ENCODE measurements around the gene MEG3.

The MEG3 gene

GRCh38 chr14:100903672-100904185, 77.8 kb downstream of the MEG3 start, which contains the start of gene RTL1:
Gene RTL1, minus strand, starts transcription at chr14:100903722. Its CDS starts 18,934 bp downstream, at chr14:100884788.
- Histone ChIP-seq H3K9ac (ENCODE audit: low read length) (no peak within 1 kb of the TSS), H2AFZ (ENCODE audit: low read depth, low read length, severe bottlenecking) (no peak within 1 kb of the TSS), H3K9me2 (replicated peaks; ENCODE audit: insufficient read depth, low read length) (no peaks in the 10 kb centered on the region), H3K36me3 (ENCODE audit: low read length) (no peaks in the 10 kb centered on the region), H3K4me3 (ENCODE audit: insufficient read depth, low read length, poor library complexity, severe bottlenecking) (no peak within 1 kb of the TSS), H3K27me3 (ENCODE audit: low read length) (no peaks in the 10 kb centered on the region), H3K79me2 (ENCODE audit: insufficient read depth, low read length) (no peaks in the 10 kb centered on the region), H3F3A (ENCODE audit: insufficient read depth) (no peaks in the 10 kb centered on the region), H3K4me2 (ENCODE audit: low read depth, low read length, poor library complexity, severe bottlenecking) (no peak within 1 kb of the TSS), H4K20me1 (ENCODE audit: low read depth, low read length) (no peaks in the 10 kb centered on the region), H3K9me3 (ENCODE audit: insufficient read depth, low read length) (no peaks in the 10 kb centered on the region), H3K27ac (ENCODE audit: low read depth, low read length) (no peak within 1 kb of the TSS)
- TF ChIP-seq CTCF (IDR thresholded peaks at IDR 0.05; ENCODE audit: insufficient read depth, low read length, poor library complexity, severe bottlenecking) = no peak
- TF ChIP-seq EZH2phosphoT487 (conservative IDR thresholded peaks at IDR 0.05; ENCODE audit: low read length) = no peak

DNA sequence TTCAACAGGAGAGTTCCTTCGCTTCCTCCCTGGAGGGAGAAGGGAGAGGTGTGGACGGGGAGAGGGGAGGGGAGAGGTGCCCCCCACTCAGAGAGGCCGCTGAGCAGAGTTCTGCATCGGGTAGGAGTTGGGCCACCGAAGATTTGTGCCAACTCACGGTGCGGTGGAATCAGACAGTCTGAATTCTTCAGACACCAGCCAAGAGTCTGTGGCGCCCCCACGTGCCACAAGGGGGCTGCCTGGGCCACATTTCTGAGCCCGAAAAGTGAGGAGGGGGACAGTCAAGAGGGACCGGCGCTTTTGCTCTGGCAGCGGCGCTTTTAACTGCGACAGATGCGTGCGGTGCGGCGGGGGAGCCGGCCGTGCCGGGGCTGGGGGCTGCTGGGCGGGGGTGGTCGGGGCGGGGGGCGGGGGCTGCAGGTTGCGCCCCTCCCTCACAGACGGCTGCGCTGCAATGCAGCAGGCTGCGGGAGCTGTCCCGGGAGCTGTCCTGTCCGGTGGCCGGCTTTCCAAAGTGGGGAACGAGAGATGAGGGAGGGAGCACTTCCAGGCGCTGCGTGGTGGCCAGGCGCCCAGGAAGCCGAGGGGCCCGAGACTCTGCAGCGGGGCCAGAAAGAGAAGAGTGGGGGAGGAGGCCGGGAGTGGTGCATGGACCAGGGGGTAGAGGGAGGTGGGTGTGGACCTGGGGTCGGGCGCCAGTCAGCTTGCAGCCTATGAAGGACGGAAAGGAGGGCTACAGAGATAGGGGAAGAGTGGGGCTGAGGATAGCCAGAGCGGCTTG, 78.6 kb downstream of the MEG3 start:
- Histone ChIP-seq H3K9ac (ENCODE audit: low read length) (no peak overlapping the region), H3K9me2 (replicated peaks; ENCODE audit: insufficient read depth, low read length) (no peaks in the 10 kb centered on the region), H3K27me3 (ENCODE audit: low read length) (no peaks in the 10 kb centered on the region), H3K4me2 (ENCODE audit: low read depth, low read length, poor library complexity, severe bottlenecking) (no peak overlapping the region), H3K36me3 (ENCODE audit: low read length) (no peaks in the 10 kb centered on the region), H3K79me2 (ENCODE audit: insufficient read depth, low read length) (no peaks in the 10 kb centered on the region), H3F3A (ENCODE audit: insufficient read depth) (no peaks in the 10 kb centered on the region), H2AFZ (ENCODE audit: low read depth, low read length, severe bottlenecking) (no peak overlapping the region), H3K4me3 (ENCODE audit: insufficient read depth, low read length, poor library complexity, severe bottlenecking) (no peak overlapping the region), H3K9me3 (ENCODE audit: insufficient read depth, low read length) (no peaks in the 10 kb centered on the region), H3K27ac (ENCODE audit: low read depth, low read length) (no peak overlapping the region), H4K20me1 (ENCODE audit: low read depth, low read length) (no peaks in the 10 kb centered on the region)
- TF ChIP-seq CTCF (IDR thresholded peaks at IDR 0.05; ENCODE audit: insufficient read depth, low read length, poor library complexity, severe bottlenecking) (no peak), EZH2phosphoT487 (conservative IDR thresholded peaks at IDR 0.05; ENCODE audit: low read length) (no peak)

GRCh38 chr14:100905166-100905565, 79.2 kb downstream of the MEG3 start:
- Histone ChIP-seq H3F3A (ENCODE audit: insufficient read depth) (no peaks in the 10 kb centered on the region), H3K9me2 (replicated peaks; ENCODE audit: insufficient read depth, low read length) (no peaks in the 10 kb centered on the region), H3K4me2 (ENCODE audit: low read depth, low read length, poor library complexity, severe bottlenecking) (no peak overlapping the region), H3K4me3 (ENCODE audit: insufficient read depth, low read length, poor library complexity, severe bottlenecking) (no peak overlapping the region), H3K27me3 (ENCODE audit: low read length) (no peaks in the 10 kb centered on the region), H4K20me1 (ENCODE audit: low read depth, low read length) (no peaks in the 10 kb centered on the region), H3K27ac (ENCODE audit: low read depth, low read length) (no peak overlapping the region), H3K9me3 (ENCODE audit: insufficient read depth, low read length) (no peaks in the 10 kb centered on the region), H2AFZ (ENCODE audit: low read depth, low read length, severe bottlenecking) (no peak overlapping the region), H3K79me2 (ENCODE audit: insufficient read depth, low read length) (no peaks in the 10 kb centered on the region), H3K36me3 (ENCODE audit: low read length) (no peaks in the 10 kb centered on the region), H3K9ac (ENCODE audit: low read length) (no peak overlapping the region)
- TF ChIP-seq CTCF (IDR thresholded peaks at IDR 0.05; ENCODE audit: insufficient read depth, low read length, poor library complexity, severe bottlenecking) = no peak
- no peak for TF ChIP-seq EZH2phosphoT487 (conservative IDR thresholded peaks at IDR 0.05; ENCODE audit: low read length)
